HepG2 (cell line): ENCODE results near the gene CNPY4. TPM values are rescaled to one million over a fixed set of nuclear protein-coding genes. Genes with fewer than 3 reads are reported as not detected.

Experiments used
- ATAC-seq: fragments of 200-7000 bp; cut with Tn5 transposase; 3 replicates; pipeline ENCODE4 v1.9.1; 2020; ENCODE audit warnings: mild to moderate bottlenecking, moderate library complexity
- BruUV-seq: library from RNA; stranded (reverse); fragments of 400-500 nt; replicated peaks from 2 replicates; lab custom pipeline; 2021; lab: Mats Ljungman, UMichigan
- CTCF ChIA-PET: fragments of 300-600 bp; formaldehyde crosslinking; extraction: SDS; loops from one replicate; lab custom pipeline; 2021; ENCODE audit warnings: low total read pairs, inconsistent platforms, low intra/inter-chr PET ratio; lab: Yijun Ruan, JAX
- POLR2A ChIA-PET: fragments of 350-600 bp; sonication (Branson Sonifier 250); formaldehyde crosslinking; loops from one replicate; lab custom pipeline; 2020; ENCODE audit warnings: antibody characterized with exemption, inconsistent platforms; lab: Yijun Ruan, JAX
- DNase-seq: peaks from one replicate; pipeline ENCODE4 v3.0.0-alpha.2; 2015; ENCODE audit warnings: low spot score
- FAIRE-seq: peaks from 3 replicates; lab custom pipeline; 2011; peaks lifted over from hg19 to GRCh38; lab: Jason Lieb, UNC
- H2AFZ ChIP-seq: one replicate; pipeline ENCODE4 v1.6.1; 2011; ENCODE audit warnings: low read length, inconsistent platforms
- H3K27ac ChIP-seq: fragments of 300-600 bp; 3 replicates; pipeline ENCODE4 v1.8.0; 2011; ENCODE audit warnings: mixed run types, mild to moderate bottlenecking, mixed read lengths, low read length, inconsistent platforms; ENCODE audit not compliant: insufficient read depth; ENCODE audit errors: extremely low read length
- H3K27me3 ChIP-seq, 2 experiments: fragments of 200-600 bp in 1 of 2; 2 replicates in 1 of 2; 3 replicates in 1 of 2; pipeline versions ENCODE4 v1.6.0 to v1.8.0; 2011; ENCODE audit warnings: low read length in 2 of 2, mild to moderate bottlenecking in 2 of 2, moderate library complexity in 2 of 2, inconsistent platforms in 1 of 2; ENCODE audit not compliant: insufficient read depth in 2 of 2, control insufficient read depth in 1 of 2
- H3K36me3 ChIP-seq, 2 experiments: fragments of 200-600 bp in 1 of 2; replicated peaks in 1 of 2; 2 replicates in 1 of 2; 3 replicates in 1 of 2; pipeline versions ENCODE4 v1.5.1 to v1.8.0; 2011; ENCODE audit warnings: low read length in 2 of 2, inconsistent platforms in 1 of 2; ENCODE audit not compliant: insufficient read depth in 2 of 2, control insufficient read depth in 1 of 2
- H3K4me1 ChIP-seq: 2 replicates; pipeline ENCODE4 v1.5.1; 2012; ENCODE audit warnings: low read length, inconsistent platforms; ENCODE audit not compliant: insufficient read depth
- H3K4me2 ChIP-seq: 2 replicates; pipeline ENCODE4 v1.6.0; 2011; ENCODE audit warnings: low read depth, low read length, inconsistent platforms
- H3K4me3 ChIP-seq, 3 experiments: fragments of 200-600 bp in 1 of 3; sonication (generic), shearing (Covaris generic) in 1 of 3; replicated peaks in 1 of 3; 2 replicates each; pipeline ENCODE4 v1.5.1; 2011 to 2016; ENCODE audit warnings: low read length in 3 of 3, inconsistent platforms in 2 of 3, low read depth in 2 of 3, mild to moderate bottlenecking in 2 of 3, control low read depth in 1 of 3, mixed read lengths in 1 of 3; ENCODE audit not compliant: insufficient read depth in 1 of 3
- H3K79me2 ChIP-seq: one replicate; pipeline ENCODE4 v1.6.1; 2011; ENCODE audit warnings: low read length, inconsistent platforms; ENCODE audit not compliant: insufficient read depth
- H3K9ac ChIP-seq: 2 replicates; pipeline ENCODE4 v1.6.0; 2011; ENCODE audit warnings: mild to moderate bottlenecking, low read depth, low read length, inconsistent platforms; ENCODE audit not compliant: insufficient read depth
- H3K9me3 ChIP-seq: 2 replicates; pipeline ENCODE4 v1.5.1; 2012; ENCODE audit warnings: mild to moderate bottlenecking, low read length
- H4K20me1 ChIP-seq: 2 replicates; pipeline ENCODE4 v1.6.0; 2011; ENCODE audit warnings: inconsistent platforms, mild to moderate bottlenecking, low read length, moderate library complexity; ENCODE audit not compliant: insufficient read depth
- ELF4 ChIP-seq: sonication (generic); formaldehyde crosslinking; IDR thresholded peaks from 2 replicates; pipeline ENCODE4 v1.5.0; 2020; ENCODE audit warnings: missing genetic modification reagents, mild to moderate bottlenecking, moderate library complexity, borderline replicate concordance
- KDM1A ChIP-seq: IDR thresholded peaks from 2 replicates; pipeline ENCODE4 v1.6.1; 2016; ENCODE audit warnings: missing compliant biosample characterization
- PAWR ChIP-seq: sonication (generic); formaldehyde crosslinking; IDR thresholded peaks from 2 replicates; pipeline ENCODE4 v1.4.0; 2020; ENCODE audit warnings: missing genetic modification reagents, mild to moderate bottlenecking, borderline replicate concordance
- ZMYM3 ChIP-seq: sonication (generic); formaldehyde crosslinking; IDR thresholded peaks from 2 replicates; pipeline ENCODE4 v1.5.1; 2020; ENCODE audit warnings: mild to moderate bottlenecking, missing genetic modification reagents
- ZNF652 ChIP-seq: IDR thresholded peaks from 2 replicates; pipeline ENCODE4 v1.6.1; 2016; ENCODE audit warnings: low read depth, borderline replicate concordance
- WGBS: methylation state at CpG from one replicate; pipeline ENCODE4 v1.1.6; 2017; ENCODE audit warnings: low lambda C conversion rate; 5-methylcytosine and 5-hydroxymethylcytosine counted together
- in situ Hi-C: cut with HindIII; loops from 2 replicates; pipeline ENCODE4 v1.10.0; 2017; ENCODE audit warnings: low pct_unique_long_range_greater_than_20kb; ENCODE audit not compliant: extremely low pct_ligation_motif_present
- intact Hi-C: fragments of 100-400 bp; cut with micrococcal nuclease; formaldehyde crosslinking; loops from one replicate; pipeline ENCODE4 v1.10.0; 2022; ENCODE audit not compliant: unreplicated experiment
- polyA plus RNA-seq, 8 experiments: library from polyadenylated mRNA; depleted of rRNA in 3 of 8; stranded (reverse) in 7 of 8; unstranded in 1 of 8; fragments of >200 nt; fragmentation: Illumina TruSeq in 4 of 8; extraction: Trizol in 4 of 8; gene quantifications; 2 replicates each; pipeline versions ENCODE4 v1.2.1 to v1.2.3, GENCODE V29; 2011 to 2016; ENCODE audit warnings: low read depth in 4 of 8, missing spikeins in 1 of 8, mixed read lengths in 1 of 8; ENCODE audit not compliant: insufficient read depth in 1 of 8
- total RNA-seq, 5 experiments: library from RNA; depleted of rRNA; stranded (reverse); fragments of >200 nt; fragmentation: Illumina TruSeq; extraction: Trizol; gene quantifications; 2 replicates each; pipeline ENCODE4 v1.2.3, GENCODE V29; 2016; ENCODE audit warnings: low read depth in 1 of 5
- TF ChIP-seq, protein P1 (sequence below): sonication (generic); formaldehyde crosslinking; IDR thresholded peaks from 2 replicates; pipeline ENCODE4 v1.5.0; 2020; ENCODE audit warnings: mild to moderate bottlenecking, missing genetic modification reagents

Gene CNPY4
- total and polyA plus RNA-seq, 2 of the 13 experiments (the other 11 are each of a cell fraction or from before 2014, with no cell fraction given), result 6.2 to 12.7 TPM

DNA sequence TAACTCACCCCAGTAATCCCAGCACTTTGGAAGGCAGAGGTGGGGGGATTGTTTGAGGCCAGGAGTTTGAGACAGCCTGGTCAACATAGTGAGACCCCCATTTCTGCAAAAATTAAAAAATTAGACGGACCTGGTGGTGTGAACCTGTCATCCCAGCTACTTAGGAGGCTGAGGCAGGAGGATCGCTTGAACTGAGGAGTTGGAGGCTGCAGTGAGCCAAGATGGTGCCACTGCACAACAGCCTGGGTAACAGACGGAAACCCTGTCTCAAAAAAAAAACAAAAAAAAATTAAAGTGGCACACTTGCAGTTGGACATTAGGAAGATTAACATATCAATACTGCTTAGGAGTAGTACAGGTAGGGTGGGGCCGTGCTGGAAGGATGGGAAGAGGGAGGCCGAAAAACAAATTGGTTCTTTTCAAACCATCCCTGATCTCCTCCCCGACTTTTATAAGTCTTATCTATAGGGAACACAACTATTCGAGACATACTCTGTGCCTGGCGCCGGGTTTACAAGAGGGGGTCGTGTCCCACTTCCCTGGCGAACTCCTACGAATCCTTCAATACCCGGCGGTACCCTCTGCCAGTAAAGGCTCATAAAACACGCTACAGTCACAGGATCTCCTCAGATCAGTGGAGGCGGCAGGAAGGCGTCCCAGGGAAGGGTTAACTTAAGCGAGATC is 904 bp upstream of the CNPY4 start:
- intact Hi-C loops (loop anchor here (2.0 kb wide), 1 partner anchor 18 kb away; the partner anchor contains the start of genes AP4M1 and MCM7), in situ Hi-C loops (no loop called here)
- Histone ChIP-seq H2AFZ (no peak overlapping the region), H4K20me1 (no peaks in the 10 kb centered on the region), H3K4me3 (peak overlapping the region; percentile 72 to 98 (median 95)), H3K27me3 (no peaks in the 10 kb centered on the region; a peak in 1 of 5 replicates), H3K79me2 (peaks cover 8% of the 10 kb centered on the region), H3K36me3 (peaks cover 0 to 3% of the 10 kb centered on the region in 2 experiments; a peak in 2 of 5 replicates), H3K9ac (peak overlapping the region; percentile 87), H3K27ac (peak overlapping the region; percentile 77), H3K9me3 (no peaks in the 10 kb centered on the region), H3K4me1 (peaks cover 33% of the 10 kb centered on the region), H3K4me2 (peak overlapping the region; percentile 98)
- TF ChIP-seq, protein P1, sequence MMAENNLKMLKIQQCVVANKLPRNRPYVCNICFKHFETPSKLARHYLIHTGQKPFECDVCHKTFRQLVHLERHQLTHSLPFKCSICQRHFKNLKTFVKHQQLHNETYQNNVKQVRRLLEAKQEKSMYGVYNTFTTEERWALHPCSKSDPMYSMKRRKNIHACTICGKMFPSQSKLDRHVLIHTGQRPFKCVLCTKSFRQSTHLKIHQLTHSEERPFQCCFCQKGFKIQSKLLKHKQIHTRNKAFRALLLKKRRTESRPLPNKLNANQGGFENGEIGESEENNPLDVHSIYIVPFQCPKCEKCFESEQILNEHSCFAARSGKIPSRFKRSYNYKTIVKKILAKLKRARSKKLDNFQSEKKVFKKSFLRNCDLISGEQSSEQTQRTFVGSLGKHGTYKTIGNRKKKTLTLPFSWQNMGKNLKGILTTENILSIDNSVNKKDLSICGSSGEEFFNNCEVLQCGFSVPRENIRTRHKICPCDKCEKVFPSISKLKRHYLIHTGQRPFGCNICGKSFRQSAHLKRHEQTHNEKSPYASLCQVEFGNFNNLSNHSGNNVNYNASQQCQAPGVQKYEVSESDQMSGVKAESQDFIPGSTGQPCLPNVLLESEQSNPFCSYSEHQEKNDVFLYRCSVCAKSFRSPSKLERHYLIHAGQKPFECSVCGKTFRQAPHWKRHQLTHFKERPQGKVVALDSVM (CRISPR knock-in tag), result peak; percentile 92
- 0 out of 2 replicates have a peak, but pooled peaks have one; percentile 29 for TF ChIP-seq PAWR (CRISPR knock-in tag)
- no peak for TF ChIP-seq KDM1A (CRISPR knock-in tag)
- 0 out of 2 replicates have a peak, but pooled peaks have one; percentile 22 for TF ChIP-seq ZMYM3 (CRISPR knock-in tag)
- 0 out of 2 replicates have a peak, but pooled peaks have one; percentile 37 for TF ChIP-seq ELF4 (CRISPR knock-in tag)
- peak; percentile 60 for TF ChIP-seq ZNF652
- BruUV-seq, result TSS peak; percentile 48
- WGBS, result 13% methylated on average over 15 of the region's 18 CpGs
- ChIA-PET CTCF (no interaction called here), POLR2A (interaction anchor here (1.0 kb wide), 1 partner anchor 30 kb away, joined by 3 read pairs; the partner anchor contains the start of gene LAMTOR4)
- no peak for FAIRE-seq
- no peak for DNase-seq
- no peak for ATAC-seq
